Measurements from ENCODE around the gene MAP4K4. TPM values are rescaled to one million over a fixed set of nuclear protein-coding genes. Genes with fewer than 3 reads are reported as not detected.
A peak's percentile ranks its signal among the peaks of the same experiment; 100 is the strongest.

The MAP4K4 gene
- total RNA-seq, 4 donors from 2014 or later = 33.8 to 47.3 (median 35.7) TPM

DNA sequence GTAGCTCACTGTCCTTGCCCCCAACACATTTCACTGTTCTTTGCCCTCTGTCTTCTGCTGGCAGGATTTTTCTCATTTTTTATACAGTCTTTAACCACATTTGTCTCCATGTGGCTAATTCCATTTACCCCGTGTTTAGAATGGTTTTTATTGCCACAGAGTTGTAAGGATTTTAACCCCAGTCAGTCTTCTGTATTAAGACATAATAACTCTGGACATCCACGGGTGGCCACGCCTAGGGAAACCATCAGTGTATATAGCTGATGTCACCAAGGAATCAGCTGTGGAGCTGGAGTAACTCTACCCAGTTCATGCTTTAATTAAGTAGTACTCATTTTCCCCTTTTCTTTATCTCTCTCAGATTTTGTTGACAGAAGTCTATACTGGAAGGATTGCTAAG lies 139.8 kb downstream of the MAP4K4 start:
- H3K4me3 ChIP-seq (replicated peaks in 1 of 3) = no peak overlapping the region
- no peaks in the 10 kb centered on the region for H3K4me1 ChIP-seq
- WGBS, 2 donors = 78 to 83% methylated on average over 3 of the region's 3 CpGs
- no peaks in the 10 kb centered on the region for H3K27me3 ChIP-seq
- TF ChIP-seq CTCF (IDR thresholded peaks at IDR 0.05) = no peak
- H3K36me3 ChIP-seq = peaks cover 7 to 8% of the 10 kb centered on the region in 2 donors
- no peaks in the 10 kb centered on the region for H3K9me3 ChIP-seq
- intact Hi-C loops (cut with DNase I) = loop anchor here (10.0 kb wide), 1 partner anchor 143 kb away; the partner anchor contains the start of gene MAP4K4
- no peak for DNase-seq
- H3K27ac ChIP-seq = no peak overlapping the region

- Histone ChIP-seq H3K4me3 (replicated peaks in 1 of 3) (no peak overlapping the region), H3K4me1 (peaks cover 0 to 8% of the 10 kb centered on the region in 2 donors), H3K36me3 (peaks cover 8 to 12% of the 10 kb centered on the region in 2 donors), H3K27me3 (no peaks in the 10 kb centered on the region), H3K27ac (no peak overlapping the region), H3K9me3 (no peaks in the 10 kb centered on the region)
- intact Hi-C loops (cut with DNase I) = no loop called here
- TF ChIP-seq CTCF (IDR thresholded peaks at IDR 0.05) = no peak
- TF ChIP-seq POLR2A (IDR thresholded peaks at IDR 0.05) = no peak
- no peak for DNase-seq
- 97% methylated on average over 5 of the region's 5 CpGs for WGBS, 2 donors
Observed at GRCh38 chr2:101841679-101842327, 144.3 kb downstream of the MAP4K4 start.

- intact Hi-C loops (cut with DNase I) = no loop called here
- Histone ChIP-seq H3K4me1 (peaks cover 0 to 8% of the 10 kb centered on the region in 2 donors), H3K27me3 (no peaks in the 10 kb centered on the region), H3K9me3 (no peaks in the 10 kb centered on the region), H3K27ac (no peak overlapping the region), H3K4me3 (replicated peaks in 1 of 3) (no peak overlapping the region), H3K36me3 (peaks cover 8 to 17% of the 10 kb centered on the region in 2 donors)
- 77 to 80% methylated on average over 1 of the region's 1 CpG for WGBS, 2 donors
- TF ChIP-seq POLR2A (IDR thresholded peaks at IDR 0.05) = no peak
- no peak for TF ChIP-seq CTCF (IDR thresholded peaks at IDR 0.05)
- no peak for DNase-seq
Observed at GRCh38 chr2:101842471-101842870, 145.0 kb downstream of the MAP4K4 start.

DNA sequence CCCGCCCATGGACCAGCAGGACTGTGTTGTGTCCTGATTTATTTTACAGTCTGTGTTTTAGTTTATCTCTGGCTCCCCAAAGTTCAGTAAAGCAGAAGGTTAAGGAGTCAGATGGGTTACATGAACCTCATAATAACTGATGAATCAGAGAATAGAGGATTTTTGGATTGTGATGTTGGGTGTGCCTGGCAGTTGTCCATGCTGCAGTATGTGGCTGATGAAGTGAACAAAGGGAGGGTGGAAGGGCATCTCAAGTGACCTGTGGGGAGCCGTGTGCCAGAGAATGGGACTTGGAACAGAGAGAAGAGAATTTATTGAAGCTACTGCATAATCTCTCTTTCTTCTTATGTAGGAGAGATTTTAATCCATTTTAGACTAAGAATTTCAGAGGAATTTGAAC lies 145.5 kb downstream of the MAP4K4 start:
- WGBS, 2 donors = 50 to 51% methylated on average over 2 of the region's 2 CpGs
- intact Hi-C loops (cut with DNase I) = no loop called here
- Histone ChIP-seq H3K9me3 (no peaks in the 10 kb centered on the region), H3K4me1 (peaks cover 0 to 8% of the 10 kb centered on the region in 2 donors), H3K27ac (peak overlapping the region in 1 of 3 donors; percentile 14), H3K36me3 (peaks cover 8 to 17% of the 10 kb centered on the region in 2 donors), H3K4me3 (replicated peaks in 1 of 3) (no peak overlapping the region), H3K27me3 (no peaks in the 10 kb centered on the region)
- peak; percentile 49 to 54 for DNase-seq
- TF ChIP-seq CTCF (IDR thresholded peaks at IDR 0.05) = no peak
- no peak for TF ChIP-seq POLR2A (IDR thresholded peaks at IDR 0.05)

- intact Hi-C loops (cut with DNase I) = no loop called here
- H3K36me3 ChIP-seq = peaks cover 8 to 17% of the 10 kb centered on the region in 2 donors
- 87 to 93% methylated on average over 6 of the region's 6 CpGs for WGBS, 2 donors
- no peaks in the 10 kb centered on the region for H3K9me3 ChIP-seq
- no peaks in the 10 kb centered on the region for H3K27me3 ChIP-seq
- TF ChIP-seq POLR2A (IDR thresholded peaks at IDR 0.05) = no peak
- TF ChIP-seq CTCF (IDR thresholded peaks at IDR 0.05) = no peak
- H3K4me1 ChIP-seq = peaks cover 1 to 10% of the 10 kb centered on the region in 2 donors
- DNase-seq = no peak
- no peak overlapping the region for H3K4me3 ChIP-seq (replicated peaks in 1 of 3)
- H3K27ac ChIP-seq = peak overlapping the region in 1 of 3 donors; percentile 14
Observed at GRCh38 chr2:101843471-101843870, 146.0 kb downstream of the MAP4K4 start.

All from thyroid gland (tissue), 4 donors.